DMS114 treated with DMSO at 0.1 percent for 48 hours (cell line): ENCODE measurements around the gene RANGAP1.
"Not testable (repeated sequence)": the region's sequence is repeated elsewhere in the genome, so short reads cannot be mapped to it uniquely, and the experiment has no call there.

ENCODE experiments used
- DNase-seq: peaks from one replicate; lab custom pipeline; 2025; ENCODE audit not compliant: unreplicated experiment; lab: John Stamatoyannopoulos, UW

The RANGAP1 gene

DNA sequence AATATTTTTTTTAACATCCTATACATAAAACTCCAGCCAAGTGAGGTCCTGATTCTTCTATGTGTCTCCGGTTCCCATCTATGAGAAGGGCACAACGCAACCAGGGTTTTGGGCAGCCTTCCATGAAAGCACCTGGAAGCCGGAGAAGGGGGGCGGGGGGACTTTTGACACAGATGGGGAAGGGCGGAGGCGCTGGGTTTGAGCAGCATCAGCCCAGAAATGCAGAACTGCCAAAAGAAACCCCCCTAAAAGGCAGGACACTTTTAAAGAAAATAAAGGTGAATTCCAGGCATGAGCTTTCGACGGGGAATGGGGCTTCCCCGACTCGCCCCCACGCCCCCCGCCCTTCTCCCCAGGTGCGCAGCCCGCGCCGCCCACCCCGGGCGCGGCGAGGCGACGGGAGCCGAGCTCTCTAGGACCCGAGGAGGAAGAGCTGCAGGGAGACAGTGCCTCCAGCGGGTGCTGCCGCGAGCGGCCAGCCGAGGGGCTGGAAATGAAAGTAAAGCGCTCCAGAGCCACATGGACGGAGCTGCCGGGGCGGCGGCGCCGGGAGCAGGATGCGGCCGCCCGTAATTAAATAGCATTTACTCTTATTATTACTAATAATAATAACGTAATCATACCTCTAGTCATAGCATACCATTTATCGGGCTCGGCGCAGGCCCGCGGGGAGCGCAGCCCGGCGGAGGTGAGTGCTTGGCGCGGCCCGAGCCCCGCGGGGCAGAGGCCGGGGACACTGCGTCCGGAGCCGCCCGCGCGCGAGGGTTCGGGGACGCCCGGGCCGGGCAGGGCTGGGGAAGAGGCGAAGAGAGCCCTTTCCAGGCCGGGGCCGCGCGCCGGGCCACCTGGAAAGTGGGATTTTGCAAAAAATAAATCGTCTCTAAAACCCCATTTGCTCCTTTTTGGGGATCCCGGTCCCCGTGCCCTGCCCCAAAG lies 15.4 kb upstream of the RANGAP1 start, which contains the start of gene ZC3H7B:
TSS of gene ZC3H7B (plus strand) at position 441 of the 936 bp plus-strand sequence. CDS start 19,136 bp downstream, outside the sequence.
- peak; percentile 52 for DNase-seq

DNA sequence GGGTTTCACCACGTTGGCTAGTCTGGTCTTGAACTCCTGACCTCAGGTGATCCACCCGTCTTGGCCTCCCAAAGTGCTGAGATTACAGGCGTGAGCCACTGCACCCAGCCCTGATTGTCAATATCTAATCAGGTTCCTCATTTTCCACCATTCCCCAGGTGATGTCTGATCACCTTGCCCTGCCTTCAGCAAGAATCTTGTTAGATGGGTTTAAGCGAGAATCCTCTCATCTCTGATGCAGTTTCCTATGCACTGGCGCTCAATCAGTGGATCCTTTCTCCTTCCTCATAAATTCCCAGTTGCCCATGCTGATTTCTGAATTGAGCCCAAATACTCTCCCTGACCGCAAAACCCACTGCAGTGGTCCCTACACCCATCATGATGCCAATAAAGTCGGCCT lies 14.7 kb upstream of the RANGAP1 start:
- DNase-seq: no peak

- DNase-seq: no peak
Measured at GRCh38 chr22:41296826-41297667, 11.1 kb upstream of the RANGAP1 start.

- DNase-seq: not testable (repeated sequence)
Measured at GRCh38 chr22:41294816-41295215, 8.8 kb upstream of the RANGAP1 start.

DNA sequence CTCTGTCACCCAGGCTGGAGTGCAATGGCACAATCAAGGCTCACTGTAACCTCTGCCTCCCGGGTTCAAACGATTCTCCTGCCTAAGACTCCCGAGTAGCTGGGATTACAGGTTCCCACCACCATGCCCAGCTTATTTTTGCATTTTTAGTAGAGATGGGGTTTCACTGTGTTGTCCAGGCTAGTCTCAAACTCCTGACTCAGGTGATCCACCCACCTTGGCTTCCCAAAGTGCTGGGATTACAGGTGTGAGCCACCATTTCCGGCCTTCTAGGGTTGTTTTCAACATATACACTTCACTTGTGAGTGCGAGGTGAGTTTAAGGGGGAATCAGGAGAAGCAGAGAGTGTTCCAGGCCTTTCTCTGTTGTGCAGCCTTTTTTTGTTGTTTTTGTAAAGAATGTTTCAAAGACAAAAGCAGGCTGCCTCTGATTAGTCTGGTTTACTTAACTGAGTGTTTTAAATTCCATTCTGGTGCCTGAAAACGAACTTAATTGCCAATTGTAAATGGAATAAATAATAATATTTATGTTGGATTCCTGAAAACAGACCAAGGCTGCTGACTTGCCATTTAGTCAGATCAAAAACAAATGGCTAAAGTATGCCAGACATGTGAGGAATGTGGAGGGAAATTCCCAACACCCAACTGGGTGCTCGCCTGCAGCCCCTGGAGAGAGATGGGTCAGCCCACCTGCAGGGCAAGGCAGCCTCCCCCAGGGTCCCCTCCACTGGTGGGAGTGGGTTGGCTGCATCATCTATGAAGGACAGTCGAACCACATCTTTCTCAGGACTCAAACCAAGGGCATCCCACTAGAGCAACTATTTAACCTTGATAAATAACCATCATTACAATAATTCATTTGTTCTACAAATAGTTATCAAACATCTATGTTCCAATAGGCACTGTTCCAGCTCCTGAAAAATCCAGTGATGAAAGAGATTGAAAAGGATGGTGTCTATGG lies 4.6 kb upstream of the RANGAP1 start:
- DNase-seq: peak; percentile 43

- no peak for DNase-seq
Measured at GRCh38 chr22:41289671-41290070, 3.7 kb upstream of the RANGAP1 start.

DNA sequence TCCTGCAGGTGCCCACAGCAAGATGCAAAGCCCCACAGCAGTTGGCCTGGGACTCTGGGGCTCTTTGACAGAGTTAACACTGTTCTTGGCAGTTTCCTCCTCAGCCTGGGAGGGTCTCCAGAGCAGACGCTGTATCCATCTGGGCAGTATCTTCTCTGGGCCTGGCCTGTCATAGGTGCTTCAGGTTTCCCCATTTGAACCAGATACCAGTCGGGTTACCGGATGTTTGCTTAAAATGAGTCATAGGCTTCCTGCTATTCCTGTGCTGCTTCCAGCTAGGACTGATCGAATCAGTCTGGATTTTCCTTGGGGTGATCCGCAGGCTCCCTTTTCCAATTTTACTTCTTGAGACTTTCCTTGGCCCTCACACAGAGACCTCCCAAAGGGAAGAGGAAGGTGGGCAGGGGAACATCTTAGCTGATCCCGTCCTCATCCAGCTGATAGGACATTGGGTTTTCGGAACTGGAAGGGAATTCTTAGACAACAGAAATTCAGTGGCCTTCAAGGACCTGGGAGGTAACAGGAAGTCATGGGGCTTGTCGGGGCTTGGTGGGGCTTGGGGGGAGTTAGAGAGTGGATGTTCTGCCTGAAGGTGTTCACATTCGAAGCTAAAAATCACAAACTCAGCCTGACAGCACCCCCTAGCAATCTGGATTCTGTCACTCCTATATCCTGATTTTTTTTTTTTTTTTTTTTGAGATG lies 2.4 kb upstream of the RANGAP1 start:
- no peak for DNase-seq

GRCh38 chr22:41286639-41287091 lies 678 bp upstream of the RANGAP1 start:
- DNase-seq: no peak

- DNase-seq: no peak
Measured at GRCh38 chr22:41285441-41285819, 557 bp downstream of the RANGAP1 start.

GRCh38 chr22:41284465-41284864 lies 1.5 kb downstream of the RANGAP1 start:
- no peak for DNase-seq

DNA sequence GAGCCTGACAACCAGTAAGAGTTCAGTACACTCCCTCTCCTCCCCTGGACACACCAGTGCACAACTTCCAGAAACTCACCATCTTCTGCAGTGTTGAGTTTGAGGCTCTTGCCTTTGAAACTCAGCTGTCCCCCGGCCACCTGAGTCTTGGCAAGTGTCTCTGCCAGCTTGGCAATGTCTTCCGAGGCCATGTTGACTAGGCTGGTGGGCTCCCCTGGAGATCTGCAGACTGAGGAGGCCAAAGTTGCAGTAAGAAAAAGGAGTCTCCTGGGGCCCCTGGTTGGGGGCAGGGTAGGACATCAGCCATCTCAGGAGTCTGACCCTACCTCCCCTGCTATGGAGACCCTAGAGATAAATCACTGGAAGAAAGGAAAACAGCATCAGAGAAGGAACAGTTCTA lies 5.1 kb downstream of the RANGAP1 start:
- no peak for DNase-seq

GRCh38 chr22:41280065-41280464 lies 5.9 kb downstream of the RANGAP1 start:
- DNase-seq: no peak

DNA sequence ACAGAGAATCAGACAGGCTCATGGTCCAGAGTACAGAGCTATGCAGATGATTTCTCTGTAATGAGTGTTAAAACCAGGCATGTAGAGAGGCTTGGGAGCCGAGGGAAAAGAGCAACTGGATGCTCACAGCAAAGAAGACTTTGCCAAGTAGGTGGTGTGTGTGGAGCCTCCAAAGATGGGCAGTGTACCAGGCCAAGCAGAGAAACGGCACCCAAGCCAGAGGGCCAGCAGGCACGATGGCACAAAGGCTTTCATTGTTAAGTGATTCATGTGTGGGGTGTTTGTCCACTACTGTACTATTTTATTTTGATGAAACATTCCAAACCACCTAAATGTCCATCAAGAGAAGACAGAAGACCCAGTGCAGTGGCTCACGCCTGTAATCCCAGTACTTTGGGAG lies 11.1 kb downstream of the RANGAP1 start:
- DNase-seq: no peak

GRCh38 chr22:41273128-41273527 lies 12.9 kb downstream of the RANGAP1 start:
- DNase-seq: no peak

DNA sequence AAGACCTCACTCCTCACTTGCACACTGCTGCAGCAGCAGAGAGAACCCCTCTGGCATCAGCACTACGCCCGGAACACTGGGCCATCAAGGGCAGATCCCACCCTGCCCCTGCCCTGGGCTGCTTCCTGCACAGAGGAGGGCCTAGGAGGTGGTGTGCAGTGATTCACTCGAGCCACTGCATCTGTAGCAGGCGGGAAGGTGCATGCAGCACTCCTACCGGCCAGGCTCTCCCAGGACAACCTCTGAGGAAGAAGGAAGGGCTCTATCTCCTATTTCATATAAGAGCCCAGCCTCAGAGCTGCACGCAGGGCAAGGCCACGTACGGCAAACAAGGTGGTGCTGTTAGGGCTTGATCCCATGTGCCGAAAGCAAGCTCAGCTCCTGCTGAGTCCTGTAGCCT lies 14.2 kb downstream of the RANGAP1 start:
- no peak for DNase-seq

GRCh38 chr22:41267958-41268357 lies 18.0 kb downstream of the RANGAP1 start:
- DNase-seq: no peak

- no peak for DNase-seq
Measured at GRCh38 chr22:41264408-41264941, 21.5 kb downstream of the RANGAP1 start.

DNA sequence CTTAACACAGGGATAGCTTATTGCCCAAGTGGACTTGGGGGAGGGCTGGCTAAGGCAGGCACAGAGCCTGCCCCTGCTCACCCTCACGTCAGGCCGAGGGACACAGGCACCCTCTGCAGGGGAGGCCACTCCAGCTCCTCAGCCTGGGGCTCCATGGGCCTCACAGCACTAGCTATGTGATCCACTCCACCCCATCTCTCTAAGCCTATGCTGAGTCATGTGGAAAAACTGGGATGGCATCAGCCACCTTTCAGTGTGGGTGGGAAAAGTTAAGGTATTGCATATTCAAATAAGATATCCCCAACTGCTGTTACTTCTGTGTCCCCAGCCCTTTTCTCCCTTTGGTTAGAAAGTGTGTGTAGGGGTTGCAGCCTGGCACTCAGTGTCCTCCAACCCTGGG lies 22.3 kb downstream of the RANGAP1 start:
- no peak for DNase-seq

DNA sequence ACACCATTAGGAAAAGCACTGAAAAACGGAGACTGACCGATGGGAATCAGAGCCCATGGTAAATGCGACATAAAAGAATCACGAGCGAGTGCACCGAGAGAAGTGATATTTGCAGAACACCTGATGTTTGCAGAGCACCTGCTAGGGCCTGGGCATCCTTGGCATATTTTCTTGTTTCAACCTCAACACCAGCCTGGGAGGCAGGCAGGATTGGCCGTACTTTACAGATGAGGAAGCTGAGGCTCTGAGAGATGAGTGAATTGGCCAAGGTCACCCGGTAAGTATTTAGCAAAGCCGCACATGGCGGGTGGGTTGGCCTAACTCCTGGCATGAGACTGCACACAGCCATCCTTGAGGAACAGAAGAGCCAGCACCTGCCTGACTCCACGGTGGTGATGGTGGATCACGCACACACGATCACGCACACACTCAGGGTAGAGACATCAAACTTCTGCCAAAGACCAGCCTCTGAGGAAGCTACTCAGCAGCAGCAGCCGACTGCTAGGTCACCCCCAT lies 23.7 kb downstream of the RANGAP1 start:
- DNase-seq: no peak
